Lung (tissue), 12 donors: Measurements from ENCODE around the gene FAAP20. TPM values are rescaled to one million over a fixed set of nuclear protein-coding genes. Genes with fewer than 3 reads are reported as not detected.

Experiments
- ATAC-seq: fragments of 200-7000 bp; cut with Tn5 transposase; one replicate; pipeline ENCODE4 v1.9.1; 2020; ENCODE audit warnings: moderate number of reproducible peaks; ENCODE audit not compliant: insufficient read depth, low FRiP score
- DNase-seq, 3 donors: peaks; one replicate each; pipeline ENCODE4 v3.0.0-alpha.2; 2013 to 2017
- H3K27ac ChIP-seq, 2 donors: one replicate each; pipeline ENCODE4 v1.5.1; 2013; ENCODE audit warnings: mild to moderate bottlenecking in 2 of 2, moderate library complexity in 2 of 2, control low read depth in 1 of 2, inconsistent platforms in 1 of 2, low read depth in 1 of 2, low read length in 1 of 2
- H3K27me3 ChIP-seq, 3 donors: one replicate each; pipeline ENCODE4 v1.5.1; 2013; ENCODE audit warnings: low read length in 2 of 3; ENCODE audit not compliant: control insufficient read depth in 3 of 3, insufficient read depth in 3 of 3
- H3K36me3 ChIP-seq, 4 donors: one replicate each; pipeline ENCODE4 v1.5.1; 2013; ENCODE audit warnings: low read length in 4 of 4, mild to moderate bottlenecking in 1 of 4, moderate library complexity in 1 of 4; ENCODE audit not compliant: control insufficient read depth in 4 of 4, insufficient read depth in 4 of 4
- H3K4me1 ChIP-seq, 5 donors: one replicate each; pipeline ENCODE4 v1.5.1; 2013; ENCODE audit warnings: low read length in 5 of 5, mild to moderate bottlenecking in 2 of 5, moderate library complexity in 1 of 5; ENCODE audit not compliant: control insufficient read depth in 5 of 5, insufficient read depth in 5 of 5
- H3K4me3 ChIP-seq: one replicate; pipeline ENCODE4 v1.5.1; 2013; ENCODE audit warnings: mild to moderate bottlenecking, control low read depth, moderate library complexity
- H3K9ac ChIP-seq, 2 donors: one replicate each; pipeline ENCODE4 v1.5.1; 2013; ENCODE audit warnings: low read length in 2 of 2, control low read depth in 1 of 2; ENCODE audit not compliant: insufficient read depth in 1 of 2
- H3K9me3 ChIP-seq, 4 donors: one replicate each; pipeline ENCODE4 v1.5.1; 2013; ENCODE audit warnings: low read length in 3 of 4, mild to moderate bottlenecking in 1 of 4, moderate library complexity in 1 of 4; ENCODE audit not compliant: control insufficient read depth in 4 of 4, insufficient read depth in 3 of 4
- WGBS, 2 donors: extraction: QIAGEN DNeasy Blood & Tissue Kit; methylation state at CpG; one replicate each; pipeline ENCODE4 v1.1.7; 2013; 5-methylcytosine and 5-hydroxymethylcytosine counted together
- polyA plus RNA-seq, 2 donors: library from polyadenylated mRNA; stranded (reverse); fragments of 200-250 nt; gene quantifications; one replicate each; pipeline ENCODE4 v1.2.1, GENCODE V29; 2013
- total RNA-seq, 2 donors: library from RNA; depleted of rRNA in 1 of 2; stranded (reverse); fragments of >200 nt in 1 of 2; gene quantifications; one replicate each; pipeline ENCODE4 v1.2.1, GENCODE V29; 2014 to 2021
- TF ChIP-seq, protein P1 (sequence below): IDR thresholded peaks from 2 replicates; pipeline ENCODE4 v1.5.1; 2012; ENCODE audit warnings: mild to moderate bottlenecking; ENCODE audit errors: control extremely low read depth, extremely low read depth
- donor health status: control.
- donor health status: control.
- donor health status: Bipolar disorder and iron deficiency.
- donor health status: healthy.
- donor health status: DM: yes; HTN: yes; CAD: no.

Gene FAAP20
- total and polyA plus RNA-seq, 4 donors: 16.8 to 87.9 (median 68.4) TPM

DNA sequence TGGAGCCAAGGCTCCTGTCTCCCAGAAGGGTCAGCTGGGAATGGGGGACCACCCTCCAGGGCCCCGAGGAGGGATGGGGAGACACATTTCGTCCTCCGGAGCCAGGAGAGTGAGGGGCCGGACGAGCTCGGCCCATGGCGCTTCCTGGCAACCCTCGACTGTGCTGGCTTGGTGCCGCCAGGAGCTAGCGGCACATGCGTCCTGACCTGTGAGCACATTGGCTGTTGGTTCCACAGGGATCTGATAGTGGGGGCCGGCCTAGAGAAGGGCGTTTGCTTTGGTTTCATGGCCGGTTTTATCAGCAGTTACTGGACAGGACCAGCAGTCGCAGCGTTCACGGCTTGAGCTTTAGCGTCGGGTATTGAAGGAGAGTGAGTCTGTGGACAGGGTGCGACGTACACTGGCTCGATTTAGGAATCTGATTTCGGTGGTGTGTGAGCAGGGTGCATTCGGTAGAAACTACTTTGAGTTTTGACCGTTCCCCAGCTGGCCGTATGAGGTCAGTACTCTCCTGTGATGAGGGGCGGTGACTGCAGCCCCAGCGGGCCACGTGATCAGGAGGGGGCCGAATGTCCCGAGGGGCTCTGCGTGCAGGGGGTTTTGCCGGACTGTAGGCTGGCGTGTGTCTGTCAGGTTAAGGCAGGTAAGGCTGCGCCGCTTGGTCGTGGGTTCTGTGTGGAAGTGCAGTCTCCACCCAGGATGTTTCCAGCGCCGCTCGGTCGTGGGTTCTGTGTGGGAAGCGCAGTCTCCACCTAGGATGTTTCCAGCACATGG is 18.7 kb downstream of the FAAP20 start:
- H3K4me3 ChIP-seq: no peak overlapping the region
- H3K27ac ChIP-seq: no peak overlapping the region
- TF ChIP-seq, protein P1, sequence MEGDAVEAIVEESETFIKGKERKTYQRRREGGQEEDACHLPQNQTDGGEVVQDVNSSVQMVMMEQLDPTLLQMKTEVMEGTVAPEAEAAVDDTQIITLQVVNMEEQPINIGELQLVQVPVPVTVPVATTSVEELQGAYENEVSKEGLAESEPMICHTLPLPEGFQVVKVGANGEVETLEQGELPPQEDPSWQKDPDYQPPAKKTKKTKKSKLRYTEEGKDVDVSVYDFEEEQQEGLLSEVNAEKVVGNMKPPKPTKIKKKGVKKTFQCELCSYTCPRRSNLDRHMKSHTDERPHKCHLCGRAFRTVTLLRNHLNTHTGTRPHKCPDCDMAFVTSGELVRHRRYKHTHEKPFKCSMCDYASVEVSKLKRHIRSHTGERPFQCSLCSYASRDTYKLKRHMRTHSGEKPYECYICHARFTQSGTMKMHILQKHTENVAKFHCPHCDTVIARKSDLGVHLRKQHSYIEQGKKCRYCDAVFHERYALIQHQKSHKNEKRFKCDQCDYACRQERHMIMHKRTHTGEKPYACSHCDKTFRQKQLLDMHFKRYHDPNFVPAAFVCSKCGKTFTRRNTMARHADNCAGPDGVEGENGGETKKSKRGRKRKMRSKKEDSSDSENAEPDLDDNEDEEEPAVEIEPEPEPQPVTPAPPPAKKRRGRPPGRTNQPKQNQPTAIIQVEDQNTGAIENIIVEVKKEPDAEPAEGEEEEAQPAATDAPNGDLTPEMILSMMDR: no peak
- no peak for ATAC-seq
- no peak overlapping the region for H3K9ac ChIP-seq
- peaks cover 0 to 5% (median 0%) of the 10 kb centered on the region in 5 donors for H3K4me1 ChIP-seq
- WGBS, 2 donors: 93 to 95% methylated on average over 42 of the region's 42 CpGs
- H3K9me3 ChIP-seq: no peaks in the 10 kb centered on the region
- peaks cover 0 to 22% (median 0%) of the 10 kb centered on the region in 4 donors for H3K36me3 ChIP-seq
- no peak for DNase-seq
- H3K27me3 ChIP-seq: no peaks in the 10 kb centered on the region

DNA sequence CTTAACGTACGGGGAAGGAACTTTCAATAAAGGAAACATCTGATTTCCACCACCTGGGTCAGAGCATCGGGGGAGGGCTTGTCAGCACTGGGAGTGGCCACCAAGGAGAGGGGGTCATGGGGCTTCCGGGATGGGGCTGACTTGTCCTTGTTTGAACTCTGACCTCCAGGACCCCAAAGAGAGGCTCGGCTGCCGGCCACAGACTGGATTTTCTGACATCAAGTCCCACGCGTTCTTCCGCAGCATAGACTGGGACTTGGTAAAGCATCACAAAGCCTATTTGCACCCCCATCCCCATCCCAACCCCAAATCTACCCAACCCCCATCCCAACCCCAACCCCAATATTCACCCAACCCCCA is 19.5 kb downstream of the FAAP20 start:
- WGBS, 2 donors: 69 to 77% methylated on average over 9 of the region's 9 CpGs
- H3K36me3 ChIP-seq: peaks cover 0 to 16% (median 0%) of the 10 kb centered on the region in 4 donors
- H3K4me1 ChIP-seq: peaks cover 0 to 5% (median 0%) of the 10 kb centered on the region in 5 donors
- H3K27ac ChIP-seq: no peak overlapping the region
- ATAC-seq (no peak), DNase-seq (no peak)
- TF ChIP-seq, protein P1: no peak
- no peak overlapping the region for H3K9ac ChIP-seq
- no peaks in the 10 kb centered on the region for H3K9me3 ChIP-seq
- no peaks in the 10 kb centered on the region for H3K27me3 ChIP-seq
- H3K4me3 ChIP-seq: no peak overlapping the region

DNA sequence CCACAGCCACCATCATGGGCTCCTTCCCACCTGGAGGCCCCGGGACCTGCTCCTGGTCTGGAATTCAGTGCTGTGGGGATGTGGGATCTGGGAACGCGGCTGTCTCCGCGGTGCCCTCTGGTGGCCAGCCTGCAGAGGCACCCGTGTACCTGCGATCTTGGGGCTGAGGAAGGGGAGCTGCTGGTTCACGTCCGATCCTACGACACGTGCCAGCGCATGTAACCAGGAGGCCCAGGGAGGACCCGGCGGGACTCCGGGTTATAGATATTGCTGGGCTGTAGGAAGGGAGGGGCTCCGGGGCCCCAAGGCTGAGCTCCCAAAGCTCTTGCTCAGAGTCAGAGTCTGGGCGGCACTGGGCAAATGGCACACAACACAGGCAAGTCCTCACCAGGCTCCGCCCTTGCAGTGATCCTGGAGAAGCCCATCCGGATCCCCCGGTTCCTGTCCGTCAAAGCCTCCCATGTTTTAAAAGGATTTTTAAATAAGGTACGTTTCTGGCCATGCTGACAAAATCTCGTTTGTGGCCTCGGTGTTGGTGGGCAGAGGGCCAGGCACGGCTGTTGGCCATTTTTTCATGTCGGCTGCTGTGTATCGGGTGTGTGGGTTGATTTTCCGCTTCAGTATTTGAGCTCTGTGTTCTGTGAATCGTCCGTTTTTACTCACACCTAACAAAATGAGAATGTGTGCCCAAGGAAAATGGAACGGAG is 20.1 kb downstream of the FAAP20 start:
- TF ChIP-seq, protein P1: peak; percentile 68
- whole genome bisulfite sequencing, 2 donors: 27 to 36% methylated on average over 31 of the region's 31 CpGs
- ATAC-seq (no peak), DNase-seq (peak; percentile 63 to 77 (median 76))
- no peaks in the 10 kb centered on the region for H3K9me3 ChIP-seq
- H3K9ac ChIP-seq: no peak overlapping the region
- H3K27me3 ChIP-seq: no peaks in the 10 kb centered on the region
- H3K36me3 ChIP-seq: peaks cover 0 to 14% (median 0%) of the 10 kb centered on the region in 4 donors
- no peak overlapping the region for H3K4me3 ChIP-seq
- peaks cover 0 to 5% (median 0%) of the 10 kb centered on the region in 5 donors for H3K4me1 ChIP-seq
- no peak overlapping the region for H3K27ac ChIP-seq
